GM23338 (cell line): ENCODE results near the gene GAREM1. TPM values are rescaled to one million over a fixed set of nuclear protein-coding genes. Genes with fewer than 3 reads are reported as not detected.

Experiments
- ATAC-seq: fragments of 200-7000 bp; cut with Tn5 transposase; 3 replicates; pipeline ENCODE4 v1.9.1; 2020
- DNase-seq: peaks from one replicate; pipeline ENCODE4 v3.0.0-alpha.2; 2015; ENCODE audit warnings: low spot score
- H2AFZ ChIP-seq: fragments of 200-600 bp; sonication (generic); 2 replicates; pipeline ENCODE4 v1.8.0; 2016; ENCODE audit warnings: antibody characterized with exemption, mild to moderate bottlenecking, moderate library complexity
- H3F3A ChIP-seq: fragments of 200-600 bp; sonication (generic); replicated peaks from 2 replicates; pipeline ENCODE4 v1.8.0; 2017; ENCODE audit warnings: antibody characterized with exemption, mixed run types, low read depth
- H3K27ac ChIP-seq: fragments of 200-600 bp; sonication (generic); 2 replicates; pipeline ENCODE4 v1.6.1; 2016; ENCODE audit warnings: low read depth
- H3K27me3 ChIP-seq: fragments of 200-600 bp; sonication (generic); 2 replicates; pipeline ENCODE4 v1.8.0; 2016; ENCODE audit warnings: mild to moderate bottlenecking, mixed run types, moderate library complexity; ENCODE audit not compliant: insufficient read depth
- H3K36me3 ChIP-seq: fragments of 200-600 bp; sonication (generic); 2 replicates; pipeline ENCODE4 v1.8.0; 2016; ENCODE audit warnings: mild to moderate bottlenecking; ENCODE audit not compliant: insufficient read depth
- H3K4me1 ChIP-seq: fragments of 200-600 bp; sonication (generic); 2 replicates; pipeline ENCODE4 v1.8.0; 2016; ENCODE audit warnings: mild to moderate bottlenecking, moderate library complexity; ENCODE audit not compliant: insufficient read depth
- H3K4me2 ChIP-seq: fragments of 200-600 bp; sonication (generic); 2 replicates; pipeline ENCODE4 v1.7.1; 2017; ENCODE audit warnings: mixed run types
- H3K4me3 ChIP-seq: fragments of 200-600 bp; sonication (generic); 2 replicates; pipeline ENCODE4 v1.6.1; 2016; ENCODE audit warnings: mixed run types
- H3K79me2 ChIP-seq: fragments of 200-600 bp; sonication (generic); replicated peaks from 2 replicates; pipeline ENCODE4 v1.8.0; 2017; ENCODE audit warnings: mild to moderate bottlenecking; ENCODE audit not compliant: insufficient read depth
- H3K9me2 ChIP-seq: fragments of 200-600 bp; sonication (generic); 2 replicates; pipeline ENCODE4 v1.8.0; 2017; ENCODE audit not compliant: insufficient read depth
- H4K20me1 ChIP-seq: fragments of 200-600 bp; sonication (generic); replicated peaks from 2 replicates; pipeline ENCODE4 v1.8.0; 2017; ENCODE audit warnings: mild to moderate bottlenecking; ENCODE audit not compliant: insufficient read depth
- H3K27ac Mint-ChIP-seq: 2 replicates; pipeline ENCODE4 v1.8.0; 2020; ENCODE audit warnings: inconsistent platforms, mild to moderate bottlenecking, moderate library complexity, mixed read lengths
- H3K27me3 Mint-ChIP-seq: 3 replicates; pipeline ENCODE4 v1.8.0; 2022; ENCODE audit warnings: low read depth, mild to moderate bottlenecking, moderate library complexity, mixed read lengths, inconsistent platforms; ENCODE audit not compliant: insufficient read depth, poor library complexity
- H3K36me3 Mint-ChIP-seq: 3 replicates; pipeline ENCODE4 v1.8.0; 2021; ENCODE audit warnings: low read depth, mild to moderate bottlenecking, inconsistent platforms, moderate library complexity, mixed read lengths
- H3K4me1 Mint-ChIP-seq: 3 replicates; pipeline ENCODE4 v1.8.0; 2020; ENCODE audit warnings: mild to moderate bottlenecking, inconsistent platforms, mixed read lengths
- H3K4me3 Mint-ChIP-seq: 3 replicates; pipeline ENCODE4 v1.8.0; 2021; ENCODE audit warnings: moderate library complexity, mild to moderate bottlenecking, inconsistent platforms, mixed read lengths
- H3K9me3 Mint-ChIP-seq: 3 replicates; pipeline ENCODE4 v1.8.0; 2020; ENCODE audit warnings: moderate library complexity, mild to moderate bottlenecking, inconsistent platforms, mixed read lengths
- CTCF ChIP-seq, 2 experiments: fragments of 200-600 bp in 1 of 2; sonication (generic) in 1 of 2; conservative IDR thresholded peaks; 2 replicates each; pipeline versions ENCODE4 v1.5.1 to v1.6.1; 2016 to 2017; ENCODE audit warnings: antibody characterized with exemption in 2 of 2, low read depth in 2 of 2, mild to moderate bottlenecking in 2 of 2, moderate library complexity in 1 of 2
- ETS1 ChIP-seq: IDR thresholded peaks from 2 replicates; pipeline ENCODE4 v1.6.1; 2016; ENCODE audit warnings: antibody characterized with exemption
- EZH2 ChIP-seq: fragments of 200-600 bp; sonication (generic); IDR thresholded peaks from one replicate; pipeline ENCODE4 v1.8.0; 2017; ENCODE audit warnings: antibody characterized with exemption, mild to moderate bottlenecking, low read depth; ENCODE audit not compliant: unreplicated experiment
- EZH2phosphoT487 ChIP-seq: fragments of 200-600 bp; sonication (generic); IDR thresholded peaks from one replicate; pipeline ENCODE4 v1.8.1; 2018; ENCODE audit warnings: antibody characterized with exemption; ENCODE audit not compliant: unreplicated experiment
- POLR2AphosphoS5 ChIP-seq: IDR thresholded peaks from 2 replicates; pipeline ENCODE4 v1.6.1; 2016; ENCODE audit warnings: antibody characterized with exemption, low read depth
- ZNF114 ChIP-seq: fragments of 250-450 bp; sonication (Bioruptor Pico); IDR thresholded peaks from 2 replicates; pipeline ENCODE4 v1.5.0; 2020; ENCODE audit warnings: mild to moderate bottlenecking, moderate library complexity
- ZNF331 ChIP-seq: fragments of 250-450 bp; sonication (Bioruptor Pico); IDR thresholded peaks from 2 replicates; pipeline ENCODE4 v1.5.0; 2020; ENCODE audit warnings: low read depth, mild to moderate bottlenecking, moderate library complexity
- polyA plus RNA-seq: library from polyadenylated mRNA; unstranded; fragments of >200 nt; fragmentation: Nextera tagmentation; extraction: Ambion mirVana; gene quantifications from 2 replicates; pipeline ENCODE4 v1.2.1, GENCODE V29; 2016
- total RNA-seq: library from RNA; depleted of rRNA; stranded (reverse); fragments of >200 nt; shearing (Covaris generic); gene quantifications from 2 replicates; pipeline ENCODE4 v1.2.3, GENCODE V29; 2014
- TF ChIP-seq, protein P1 (sequence below): IDR thresholded peaks from one replicate; pipeline ENCODE4 v1.6.1; 2018; ENCODE audit warnings: antibody characterized with exemption; ENCODE audit not compliant: unreplicated experiment

GAREM1 gene
- total and polyA plus RNA-seq, 2 experiments from 2014 or later = 2.7 to 6.0 TPM

- TF ChIP-seq CTCF (conservative IDR thresholded peaks at IDR 0.05; ENCODE audit: low read depth in 2 of 2) (no peak), ZNF331 (CRISPR knock-in tag) (no peak), EZH2 (no peak)
Measured at GRCh38 chr18:32358529-32358928, 112.2 kb downstream of the GAREM1 start (continued).

GRCh38 chr18:32358075-32358474 is 112.6 kb downstream of the GAREM1 start:
- no peak overlapping the region for H3K27ac ChIP-seq
- H3K27ac Mint-ChIP-seq = no peak overlapping the region
- no peaks in the 10 kb centered on the region for H3K79me2 ChIP-seq
- H3K4me1 ChIP-seq = 0 out of 2 replicates have a peak, but pooled peaks cover under 1% of the 10 kb centered on the region
- H3K27me3 Mint-ChIP-seq = no peaks in the 10 kb centered on the region
- no peaks in the 10 kb centered on the region for H3K9me3 Mint-ChIP-seq
- H3F3A ChIP-seq = no peaks in the 10 kb centered on the region
- TF ChIP-seq EZH2phosphoT487 (no peak), POLR2AphosphoS5 (no peak), CTCF (conservative IDR thresholded peaks at IDR 0.05; ENCODE audit: low read depth in 2 of 2) (peak; percentile 41 to 53)
- no peaks in the 10 kb centered on the region for H3K27me3 ChIP-seq
- peaks cover 14% of the 10 kb centered on the region; the same call in 2 of the 3 replicates for H3K4me1 Mint-ChIP-seq
- H3K36me3 Mint-ChIP-seq = no peaks in the 10 kb centered on the region
- H2AFZ ChIP-seq = no peak overlapping the region
- no peaks in the 10 kb centered on the region for H3K9me2 ChIP-seq
- ATAC-seq (peak; percentile 87), DNase-seq (peak; percentile 55)
- no peak overlapping the region for H3K4me3 ChIP-seq
- no peak overlapping the region for H3K4me3 Mint-ChIP-seq
- no peaks in the 10 kb centered on the region for H3K36me3 ChIP-seq
- H4K20me1 ChIP-seq = no peaks in the 10 kb centered on the region
- H3K4me2 ChIP-seq = no peak overlapping the region

DNA sequence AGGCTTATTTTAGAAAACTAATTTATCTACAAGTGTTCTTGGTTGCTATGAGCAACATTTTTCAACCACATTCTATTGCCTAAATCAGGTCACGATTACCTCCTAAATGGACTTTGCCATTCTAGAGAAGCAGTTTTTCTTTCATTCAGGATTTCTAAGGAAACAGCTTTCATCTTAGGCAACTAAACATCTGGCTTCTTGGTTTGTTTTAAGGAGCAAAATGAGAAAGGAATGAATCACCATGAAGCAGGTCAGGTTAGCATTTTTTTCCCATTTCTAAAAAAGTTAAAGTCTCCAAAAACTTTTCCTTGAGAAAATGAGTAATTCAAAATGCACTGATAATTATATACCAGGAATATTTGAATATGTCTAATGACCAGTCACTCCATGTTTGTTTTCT is 114.8 kb downstream of the GAREM1 start:
- no peak overlapping the region for H3K4me3 ChIP-seq
- no peaks in the 10 kb centered on the region for H3K36me3 Mint-ChIP-seq
- TF ChIP-seq CTCF (conservative IDR thresholded peaks at IDR 0.05; ENCODE audit: low read depth in 2 of 2) (no peak), ETS1 (no peak), ZNF114 (no peak), EZH2phosphoT487 (no peak)
- TF ChIP-seq, protein P1, sequence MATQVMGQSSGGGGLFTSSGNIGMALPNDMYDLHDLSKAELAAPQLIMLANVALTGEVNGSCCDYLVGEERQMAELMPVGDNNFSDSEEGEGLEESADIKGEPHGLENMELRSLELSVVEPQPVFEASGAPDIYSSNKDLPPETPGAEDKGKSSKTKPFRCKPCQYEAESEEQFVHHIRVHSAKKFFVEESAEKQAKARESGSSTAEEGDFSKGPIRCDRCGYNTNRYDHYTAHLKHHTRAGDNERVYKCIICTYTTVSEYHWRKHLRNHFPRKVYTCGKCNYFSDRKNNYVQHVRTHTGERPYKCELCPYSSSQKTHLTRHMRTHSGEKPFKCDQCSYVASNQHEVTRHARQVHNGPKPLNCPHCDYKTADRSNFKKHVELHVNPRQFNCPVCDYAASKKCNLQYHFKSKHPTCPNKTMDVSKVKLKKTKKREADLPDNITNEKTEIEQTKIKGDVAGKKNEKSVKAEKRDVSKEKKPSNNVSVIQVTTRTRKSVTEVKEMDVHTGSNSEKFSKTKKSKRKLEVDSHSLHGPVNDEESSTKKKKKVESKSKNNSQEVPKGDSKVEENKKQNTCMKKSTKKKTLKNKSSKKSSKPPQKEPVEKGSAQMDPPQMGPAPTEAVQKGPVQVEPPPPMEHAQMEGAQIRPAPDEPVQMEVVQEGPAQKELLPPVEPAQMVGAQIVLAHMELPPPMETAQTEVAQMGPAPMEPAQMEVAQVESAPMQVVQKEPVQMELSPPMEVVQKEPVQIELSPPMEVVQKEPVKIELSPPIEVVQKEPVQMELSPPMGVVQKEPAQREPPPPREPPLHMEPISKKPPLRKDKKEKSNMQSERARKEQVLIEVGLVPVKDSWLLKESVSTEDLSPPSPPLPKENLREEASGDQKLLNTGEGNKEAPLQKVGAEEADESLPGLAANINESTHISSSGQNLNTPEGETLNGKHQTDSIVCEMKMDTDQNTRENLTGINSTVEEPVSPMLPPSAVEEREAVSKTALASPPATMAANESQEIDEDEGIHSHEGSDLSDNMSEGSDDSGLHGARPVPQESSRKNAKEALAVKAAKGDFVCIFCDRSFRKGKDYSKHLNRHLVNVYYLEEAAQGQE = no peak

More for the DNA sequence above, 114.8 kb downstream of the GAREM1 start:
- Histone ChIP-seq H3F3A (no peaks in the 10 kb centered on the region), H3K79me2 (no peaks in the 10 kb centered on the region), H3K27me3 (no peaks in the 10 kb centered on the region), H4K20me1 (no peaks in the 10 kb centered on the region), H3K27ac (no peak overlapping the region), H2AFZ (no peak overlapping the region), H3K36me3 (no peaks in the 10 kb centered on the region), H3K4me1 (no peaks in the 10 kb centered on the region), H3K4me2 (no peak overlapping the region), H3K9me2 (no peaks in the 10 kb centered on the region)
- Mint-ChIP-seq H3K27me3 (peaks cover 1% of the 10 kb centered on the region), H3K9me3 (no peaks in the 10 kb centered on the region), H3K27ac (no peak overlapping the region), H3K4me1 (peaks cover 16% of the 10 kb centered on the region; the same call in 2 of the 3 replicates), H3K4me3 (no peak overlapping the region)
- no peak for DNase-seq
- ATAC-seq = no peak
